Keratinocyte (primary cell): ENCODE results near the gene TNIP2. TPM values are rescaled to one million over a fixed set of nuclear protein-coding genes. Genes with fewer than 3 reads are reported as not detected.

Experiments
- DNase-seq: peaks from one replicate; pipeline ENCODE4 v3.0.0-alpha.2; 2011; ENCODE audit warnings: low read depth, missing footprints, low spot score
- FAIRE-seq: peaks from 2 replicates; lab custom pipeline; 2011; peaks lifted over from hg19 to GRCh38; lab: Jason Lieb, UNC
- H2AFZ ChIP-seq: 2 replicates; pipeline ENCODE4 v1.6.0; 2012; ENCODE audit warnings: low read length, control low read depth, inconsistent platforms; ENCODE audit not compliant: control insufficient read depth
- H3K27ac ChIP-seq: 2 replicates; pipeline ENCODE4 v1.5.1; 2011; ENCODE audit warnings: low read length; ENCODE audit not compliant: control insufficient read depth, insufficient read depth
- H3K27me3 ChIP-seq: 3 replicates; pipeline ENCODE4 v1.6.0; 2011; ENCODE audit warnings: low read length; ENCODE audit not compliant: control insufficient read depth, insufficient read depth; ENCODE audit errors: extremely low read depth
- H3K36me3 ChIP-seq, 2 experiments: 2 replicates in 1 of 2; 3 replicates in 1 of 2; pipeline ENCODE4 v1.5.1; 2011; ENCODE audit warnings: low read length in 2 of 2, mild to moderate bottlenecking in 1 of 2; ENCODE audit not compliant: control insufficient read depth in 2 of 2, insufficient read depth in 2 of 2; ENCODE audit errors: extremely low read depth in 1 of 2
- H3K4me1 ChIP-seq: 3 replicates; pipeline ENCODE4 v1.5.1; 2011; ENCODE audit warnings: low read length; ENCODE audit not compliant: control insufficient read depth, insufficient read depth; ENCODE audit errors: extremely low read depth
- H3K4me2 ChIP-seq: 3 replicates; pipeline ENCODE4 v1.6.0; 2011; ENCODE audit warnings: low read depth, low read length; ENCODE audit not compliant: control insufficient read depth, insufficient read depth; ENCODE audit errors: extremely low read depth
- H3K4me3 ChIP-seq, 3 experiments: fragments of 200-600 bp in 1 of 3; sonication (generic) in 1 of 3; 2 replicates in 2 of 3; 3 replicates in 1 of 3; pipeline ENCODE4 v1.5.1; 2011 to 2016; ENCODE audit warnings: low read length in 3 of 3, mild to moderate bottlenecking in 3 of 3, control low read depth in 2 of 3, inconsistent platforms in 1 of 3, low read depth in 1 of 3, mixed read lengths in 1 of 3, mixed run types in 1 of 3, moderate library complexity in 1 of 3; ENCODE audit not compliant: control insufficient read depth in 2 of 3, insufficient read depth in 2 of 3; ENCODE audit errors: extremely low read depth in 1 of 3
- H3K79me2 ChIP-seq: 2 replicates; pipeline ENCODE4 v1.6.0; 2012; ENCODE audit warnings: low read length; ENCODE audit not compliant: control insufficient read depth, insufficient read depth
- H3K9ac ChIP-seq: 3 replicates; pipeline ENCODE4 v1.6.0; 2011; ENCODE audit warnings: low read length; ENCODE audit not compliant: control insufficient read depth, insufficient read depth; ENCODE audit errors: extremely low read depth
- H3K9me1 ChIP-seq: 3 replicates; pipeline ENCODE4 v1.6.0; 2011; ENCODE audit warnings: low read length; ENCODE audit not compliant: control insufficient read depth, insufficient read depth; ENCODE audit errors: extremely low read depth
- H3K9me3 ChIP-seq: 2 replicates; pipeline ENCODE4 v1.5.1; 2012; ENCODE audit warnings: low read depth, low read length; ENCODE audit not compliant: control insufficient read depth
- H4K20me1 ChIP-seq: 3 replicates; pipeline ENCODE4 v1.6.0; 2011; ENCODE audit warnings: low read length; ENCODE audit not compliant: control insufficient read depth, insufficient read depth; ENCODE audit errors: extremely low read depth
- EZH2 ChIP-seq: IDR thresholded peaks from one replicate; pipeline ENCODE4 v1.6.1; 2012; ENCODE audit warnings: inconsistent platforms, mild to moderate bottlenecking, low read length, moderate library complexity
- dilution Hi-C: fragments of 300-500 bp; cut with MboI; formaldehyde crosslinking; loops from one replicate; pipeline ENCODE4 v1.7.0; 2020; ENCODE audit warnings: low sequenced_read_pairs; ENCODE audit not compliant: extremely low pct_ligation_motif_present
- polyA plus RNA-seq, 5 experiments: library from polyadenylated mRNA; depleted of rRNA in 3 of 5; stranded (reverse) in 3 of 5; stranded (forward) in 1 of 5; unstranded in 1 of 5; fragments of >200 nt; gene quantifications; 1 replicate in 1 of 5; 2 replicates in 3 of 5; 3 replicates in 1 of 5; pipeline versions ENCODE4 v1.2.1 to v1.2.3, GENCODE V29; 2011 to 2012; ENCODE audit warnings: missing spikeins in 2 of 5, low read depth in 1 of 5, low replicate concordance in 1 of 5
- TF ChIP-seq, protein P1 (sequence below), 3 experiments: IDR thresholded peaks in 1 of 3; conservative IDR thresholded peaks in 1 of 3; optimal IDR thresholded peaks in 1 of 3; 2 replicates in 2 of 3; 3 replicates in 1 of 3; pipeline versions ENCODE3 to v1.5.1; 2011; ENCODE audit warnings: low read length in 3 of 3, mild to moderate bottlenecking in 3 of 3, moderate library complexity in 2 of 3, control low read depth in 1 of 3, inconsistent platforms in 1 of 3; ENCODE audit not compliant: insufficient read depth in 2 of 3; ENCODE audit errors: extremely low read depth in 1 of 3

The TNIP2 gene
- polyA plus RNA-seq, 1 donor (not counting 4 experiments of a cell fraction or from before 2014, with no cell fraction given): 22.6 TPM

DNA sequence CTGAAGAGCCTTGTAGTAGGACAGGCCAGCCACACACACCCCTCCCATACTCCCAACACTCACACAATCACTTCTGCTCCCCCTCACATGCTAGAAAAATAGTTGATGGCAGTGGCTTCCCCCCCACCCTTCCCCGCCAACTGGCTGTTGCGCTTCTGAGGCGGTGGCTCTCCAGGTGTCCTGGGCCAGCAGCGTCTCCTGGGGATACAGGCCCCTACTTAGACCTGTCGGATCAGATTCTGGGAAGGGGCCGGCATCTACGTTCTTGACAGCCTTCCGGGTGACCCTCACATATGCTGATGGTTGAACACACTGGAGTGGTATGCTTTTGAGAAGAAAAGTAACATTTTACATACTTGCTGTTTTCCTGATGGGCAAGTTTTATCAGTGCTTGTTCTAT is 39.9 kb downstream of the TNIP2 start:
- Histone ChIP-seq H3K27me3 (no peaks in the 10 kb centered on the region), H2AFZ (no peak overlapping the region), H3K9me1 (no peaks in the 10 kb centered on the region), H3K4me1 (peaks cover 10% of the 10 kb centered on the region), H4K20me1 (peaks cover 2% of the 10 kb centered on the region), H3K27ac (no peak overlapping the region), H3K9me3 (no peaks in the 10 kb centered on the region), H3K36me3 (peaks cover 13 to 15% of the 10 kb centered on the region in 2 experiments), H3K4me2 (no peak overlapping the region), H3K4me3 (no peak overlapping the region), H3K79me2 (peaks cover 2% of the 10 kb centered on the region), H3K9ac (no peak overlapping the region)
- DNase-seq (no peak), FAIRE-seq (no peak)
- TF ChIP-seq EZH2: no peak
- TF ChIP-seq, protein P1, sequence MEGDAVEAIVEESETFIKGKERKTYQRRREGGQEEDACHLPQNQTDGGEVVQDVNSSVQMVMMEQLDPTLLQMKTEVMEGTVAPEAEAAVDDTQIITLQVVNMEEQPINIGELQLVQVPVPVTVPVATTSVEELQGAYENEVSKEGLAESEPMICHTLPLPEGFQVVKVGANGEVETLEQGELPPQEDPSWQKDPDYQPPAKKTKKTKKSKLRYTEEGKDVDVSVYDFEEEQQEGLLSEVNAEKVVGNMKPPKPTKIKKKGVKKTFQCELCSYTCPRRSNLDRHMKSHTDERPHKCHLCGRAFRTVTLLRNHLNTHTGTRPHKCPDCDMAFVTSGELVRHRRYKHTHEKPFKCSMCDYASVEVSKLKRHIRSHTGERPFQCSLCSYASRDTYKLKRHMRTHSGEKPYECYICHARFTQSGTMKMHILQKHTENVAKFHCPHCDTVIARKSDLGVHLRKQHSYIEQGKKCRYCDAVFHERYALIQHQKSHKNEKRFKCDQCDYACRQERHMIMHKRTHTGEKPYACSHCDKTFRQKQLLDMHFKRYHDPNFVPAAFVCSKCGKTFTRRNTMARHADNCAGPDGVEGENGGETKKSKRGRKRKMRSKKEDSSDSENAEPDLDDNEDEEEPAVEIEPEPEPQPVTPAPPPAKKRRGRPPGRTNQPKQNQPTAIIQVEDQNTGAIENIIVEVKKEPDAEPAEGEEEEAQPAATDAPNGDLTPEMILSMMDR (optimal IDR thresholded peaks at IDR 0.05 in 1 of 3, IDR thresholded peaks at IDR 0.05 in 1 of 3, conservative IDR thresholded peaks at IDR 0.05 in 1 of 3; ENCODE audit: extremely low read depth in 1 of 3, insufficient read depth in 2 of 3, low read length in 3 of 3): no peak
- dilution Hi-C loops: no loop called here

DNA sequence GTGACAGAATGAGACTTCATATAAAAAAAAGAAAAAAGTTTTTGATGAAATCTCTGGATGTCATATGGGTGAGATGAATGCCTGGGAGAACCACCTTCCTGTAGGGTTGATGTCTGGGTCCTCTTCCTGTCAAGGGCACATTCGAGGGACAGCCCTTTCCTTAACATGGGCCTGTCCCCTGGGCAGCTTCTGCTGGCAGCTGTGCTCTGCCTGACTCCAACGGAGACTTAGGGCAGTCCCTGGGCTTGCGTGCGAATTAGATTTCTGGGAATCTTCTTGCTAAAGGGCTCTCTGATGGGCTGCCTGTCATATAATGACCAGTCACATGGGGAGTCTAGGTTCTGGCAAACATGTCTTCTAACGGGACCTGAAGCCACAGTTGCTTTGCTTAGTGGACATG is 40.7 kb downstream of the TNIP2 start:
- H3K9ac ChIP-seq: no peak overlapping the region
- peaks cover 2% of the 10 kb centered on the region for H4K20me1 ChIP-seq
- no peak for DNase-seq
- H3K9me3 ChIP-seq: no peaks in the 10 kb centered on the region
- TF ChIP-seq, protein P1 (optimal IDR thresholded peaks at IDR 0.05 in 1 of 3, IDR thresholded peaks at IDR 0.05 in 1 of 3, conservative IDR thresholded peaks at IDR 0.05 in 1 of 3; ENCODE audit: extremely low read depth in 1 of 3, insufficient read depth in 2 of 3, low read length in 3 of 3): no peak
- TF ChIP-seq EZH2: no peak
- peaks cover 10% of the 10 kb centered on the region for H3K4me1 ChIP-seq
- no peak overlapping the region for H2AFZ ChIP-seq
- no peak overlapping the region for H3K27ac ChIP-seq
- dilution Hi-C loops: no loop called here
- H3K4me2 ChIP-seq: no peak overlapping the region
- H3K79me2 ChIP-seq: peaks cover 2% of the 10 kb centered on the region
- no peaks in the 10 kb centered on the region for H3K27me3 ChIP-seq
- H3K4me3 ChIP-seq: no peak overlapping the region
- H3K9me1 ChIP-seq: no peaks in the 10 kb centered on the region
- H3K36me3 ChIP-seq: peaks cover 13 to 14% of the 10 kb centered on the region in 2 experiments
- no peak for FAIRE-seq
